A549 (cell line): ENCODE results near the gene NTNG2. TPM values are rescaled to one million over a fixed set of nuclear protein-coding genes. Genes with fewer than 3 reads are reported as not detected.

ENCODE experiments used
- ATAC-seq, 2 experiments: fragments of 200-7000 bp in 1 of 2; fragments of >200 bp in 1 of 2; cut with Nextera tagmentation in 1 of 2; cut with Tn5 transposase in 1 of 2; 3 replicates each; pipeline versions ENCODE4 v1.8.0 to v1.9.1; 2018 to 2020; ENCODE audit warnings: mild to moderate bottlenecking in 1 of 2, moderate library complexity in 1 of 2
- CTCF ChIA-PET: fragments of 300-600 bp; sonication (Branson Sonifier 250); formaldehyde crosslinking; extraction: SDS; loops from one replicate; lab custom pipeline; 2021; ENCODE audit warnings: antibody characterized with exemption, inconsistent platforms; lab: Yijun Ruan, JAX
- POLR2A ChIA-PET: fragments of 350-600 bp; formaldehyde crosslinking; extraction: SDS; loops from one replicate; lab custom pipeline; 2021; ENCODE audit warnings: antibody characterized with exemption, inconsistent platforms; lab: Yijun Ruan, JAX
- DNase-seq, 2 experiments: peaks; one replicate each; pipeline versions ENCODE4 v3.0.0 to v3.0.0-alpha.2; 2011 to 2016; ENCODE audit warnings: low read depth in 1 of 2, low spot score in 1 of 2
- FAIRE-seq: peaks from 2 replicates; lab custom pipeline; 2011; peaks lifted over from hg19 to GRCh38; lab: Jason Lieb, UNC
- H3K27ac ChIP-seq, 2 experiments: fragments of >200 bp; sonication (Bioruptor Twin); formaldehyde crosslinking; 3 replicates each; pipeline ENCODE4 v1.5.1; 2016 to 2017
- H3K4me1 ChIP-seq: fragments of >200 bp; sonication (Bioruptor Twin); formaldehyde crosslinking; 3 replicates; pipeline ENCODE4 v1.6.1; 2016
- H3K4me2 ChIP-seq: fragments of >200 bp; sonication (Bioruptor Twin); formaldehyde crosslinking; 3 replicates; pipeline ENCODE4 v1.6.1; 2016
- H3K4me3 ChIP-seq: fragments of >200 bp; sonication (Bioruptor Twin); formaldehyde crosslinking; 3 replicates; pipeline ENCODE4 v1.5.1; 2016
- H3K9me3 ChIP-seq: fragments of >200 bp; sonication (Bioruptor Twin); formaldehyde crosslinking; 3 replicates; pipeline ENCODE4 v1.6.1; 2016
- CBX2 ChIP-seq: fragments of 200-600 bp; sonication (generic); IDR thresholded peaks from 2 replicates; pipeline ENCODE4 v1.6.1; 2016; ENCODE audit warnings: low read depth, mild to moderate bottlenecking, borderline replicate concordance
- FOSL2 ChIP-seq, 2 experiments: fragments of 450-650 bp in 1 of 2; fragments of >200 bp in 1 of 2; sonication (Bioruptor Twin) in 1 of 2; formaldehyde crosslinking; IDR thresholded peaks; 2 replicates each; pipeline versions ENCODE4 v1.5.0 to v1.6.1; 2016 to 2020; ENCODE audit warnings: mild to moderate bottlenecking in 1 of 2, moderate library complexity in 1 of 2
- FOXS1 ChIP-seq: fragments of 250-450 bp; sonication (Bioruptor Pico); IDR thresholded peaks from 2 replicates; pipeline ENCODE4 v1.5.0; 2020; ENCODE audit warnings: mild to moderate bottlenecking, moderate library complexity
- HEYL ChIP-seq: fragments of 250-450 bp; sonication (Bioruptor Pico); IDR thresholded peaks from 2 replicates; pipeline ENCODE4 v1.8.0; 2021; ENCODE audit warnings: mild to moderate bottlenecking, moderate library complexity
- JUNB ChIP-seq: fragments of >200 bp; sonication (Bioruptor Twin); formaldehyde crosslinking; IDR thresholded peaks from 2 replicates; pipeline ENCODE4 v1.6.1; 2016
- KDM5A ChIP-seq: fragments of 200-600 bp; sonication (generic); IDR thresholded peaks from 2 replicates; pipeline ENCODE4 v1.6.1; 2016; ENCODE audit warnings: antibody characterized with exemption, mild to moderate bottlenecking
- MAFK ChIP-seq: fragments of 450-650 bp; IDR thresholded peaks from 2 replicates; pipeline ENCODE4 v1.6.1; 2014; ENCODE audit not compliant: partially characterized antibody
- MAZ ChIP-seq: fragments of 150-350 bp; IDR thresholded peaks from 2 replicates; pipeline ENCODE4 v1.6.1; 2014; ENCODE audit warnings: antibody characterized with exemption, low read depth, low read length, borderline replicate concordance
- NR3C1 ChIP-seq: fragments of >200 bp; sonication (Bioruptor Twin); formaldehyde crosslinking; IDR thresholded peaks from 3 replicates; pipeline ENCODE4 v1.6.1; 2017
- RAD21 ChIP-seq, 2 experiments: fragments of >200 bp in 1 of 2; sonication (Bioruptor Twin) in 1 of 2; formaldehyde crosslinking in 1 of 2; IDR thresholded peaks in 1 of 2; conservative IDR thresholded peaks in 1 of 2; 2 replicates in 1 of 2; 3 replicates in 1 of 2; pipeline ENCODE4 v1.6.1; 2012 to 2018; ENCODE audit warnings: inconsistent platforms in 1 of 2
- RARB ChIP-seq: fragments of 250-450 bp; sonication (Bioruptor Pico); IDR thresholded peaks from 2 replicates; pipeline ENCODE4 v1.8.0; 2021; ENCODE audit warnings: mild to moderate bottlenecking, moderate library complexity
- RFX5 ChIP-seq: fragments of 450-650 bp; IDR thresholded peaks from 2 replicates; pipeline ENCODE4 v1.7.1; 2014; ENCODE audit warnings: antibody characterized with exemption, mild to moderate bottlenecking, moderate library complexity
- SMC3 ChIP-seq: fragments of >200 bp; sonication (Bioruptor Twin); formaldehyde crosslinking; IDR thresholded peaks from 3 replicates; pipeline ENCODE4 v1.6.1; 2018; ENCODE audit warnings: inconsistent platforms
- TFCP2L1 ChIP-seq: fragments of 250-450 bp; sonication (Bioruptor Pico); IDR thresholded peaks from 2 replicates; pipeline ENCODE4 v1.5.0; 2021; ENCODE audit warnings: mild to moderate bottlenecking
- TP53 ChIP-seq: fragments of 250-450 bp; sonication (Bioruptor Pico); IDR thresholded peaks from 2 replicates; pipeline ENCODE4 v1.5.0; 2021; ENCODE audit warnings: mild to moderate bottlenecking, moderate library complexity
- ZNF302 ChIP-seq: fragments of 250-450 bp; sonication (Bioruptor Pico); IDR thresholded peaks from 2 replicates; pipeline ENCODE4 v1.9.0; 2021; ENCODE audit warnings: inconsistent platforms, mild to moderate bottlenecking, moderate library complexity
- ZSCAN20 ChIP-seq: fragments of 250-450 bp; sonication (Bioruptor Pico); IDR thresholded peaks from 2 replicates; pipeline ENCODE4 v1.8.0; 2022; ENCODE audit warnings: mild to moderate bottlenecking, moderate library complexity
- WGBS: methylation state at CpG from one replicate; pipeline ENCODE4 v1.1.6; 2017; ENCODE audit errors: missing lambda C conversion rate; 5-methylcytosine and 5-hydroxymethylcytosine counted together
- polyA plus RNA-seq, 4 experiments: library from polyadenylated mRNA; depleted of rRNA in 3 of 4; stranded (reverse); fragments of >200 nt; fragmentation: RNase III in 1 of 4; extraction: RNeasy Plus Mini Kit Qiagen cat#74134 plus additional on column Dnase treatment in 1 of 4; gene quantifications; 2 replicates in 3 of 4; 3 replicates in 1 of 4; pipeline ENCODE4 v1.2.3, GENCODE V29; 2011 to 2017
- TF ChIP-seq, protein P1 (sequence below): fragments of 250-450 bp; sonication (Bioruptor Pico); IDR thresholded peaks from 2 replicates; pipeline ENCODE4 v1.5.0; 2021; ENCODE audit warnings: mild to moderate bottlenecking, moderate library complexity, borderline replicate concordance
- TF ChIP-seq, protein P2 (sequence below): fragments of >200 bp; sonication (Bioruptor Twin); formaldehyde crosslinking; IDR thresholded peaks from 3 replicates; pipeline ENCODE4 v1.5.1; 2016
- TF ChIP-seq, protein P3 (sequence below): IDR thresholded peaks from 2 replicates; pipeline ENCODE4 v1.6.1; 2012

The NTNG2 gene
- polyA plus RNA-seq, 2 of the 4 experiments (the other 2 are of a cell fraction): 0.52 to 1.0 TPM

DNA sequence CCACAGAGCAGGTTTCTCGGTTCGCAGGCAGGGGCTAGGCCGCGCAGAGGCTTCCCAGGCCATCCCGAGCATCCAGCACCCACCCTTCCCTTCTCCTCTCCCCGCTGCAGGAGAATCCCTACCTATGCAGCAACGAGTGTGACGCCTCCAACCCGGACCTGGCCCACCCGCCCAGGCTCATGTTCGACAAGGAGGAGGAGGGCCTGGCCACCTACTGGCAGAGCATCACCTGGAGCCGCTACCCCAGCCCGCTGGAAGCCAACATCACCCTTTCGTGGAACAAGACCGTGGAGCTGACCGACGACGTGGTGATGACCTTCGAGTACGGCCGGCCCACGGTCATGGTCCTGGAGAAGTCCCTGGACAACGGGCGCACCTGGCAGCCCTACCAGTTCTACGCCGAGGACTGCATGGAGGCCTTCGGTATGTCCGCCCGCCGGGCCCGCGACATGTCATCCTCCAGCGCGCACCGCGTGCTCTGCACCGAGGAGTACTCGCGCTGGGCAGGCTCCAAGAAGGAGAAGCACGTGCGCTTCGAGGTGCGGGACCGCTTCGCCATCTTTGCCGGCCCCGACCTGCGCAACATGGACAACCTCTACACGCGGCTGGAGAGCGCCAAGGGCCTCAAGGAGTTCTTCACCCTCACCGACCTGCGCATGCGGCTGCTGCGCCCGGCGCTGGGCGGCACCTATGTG is 36.1 kb downstream of the NTNG2 start (continued):
- TF ChIP-seq, protein P1, sequence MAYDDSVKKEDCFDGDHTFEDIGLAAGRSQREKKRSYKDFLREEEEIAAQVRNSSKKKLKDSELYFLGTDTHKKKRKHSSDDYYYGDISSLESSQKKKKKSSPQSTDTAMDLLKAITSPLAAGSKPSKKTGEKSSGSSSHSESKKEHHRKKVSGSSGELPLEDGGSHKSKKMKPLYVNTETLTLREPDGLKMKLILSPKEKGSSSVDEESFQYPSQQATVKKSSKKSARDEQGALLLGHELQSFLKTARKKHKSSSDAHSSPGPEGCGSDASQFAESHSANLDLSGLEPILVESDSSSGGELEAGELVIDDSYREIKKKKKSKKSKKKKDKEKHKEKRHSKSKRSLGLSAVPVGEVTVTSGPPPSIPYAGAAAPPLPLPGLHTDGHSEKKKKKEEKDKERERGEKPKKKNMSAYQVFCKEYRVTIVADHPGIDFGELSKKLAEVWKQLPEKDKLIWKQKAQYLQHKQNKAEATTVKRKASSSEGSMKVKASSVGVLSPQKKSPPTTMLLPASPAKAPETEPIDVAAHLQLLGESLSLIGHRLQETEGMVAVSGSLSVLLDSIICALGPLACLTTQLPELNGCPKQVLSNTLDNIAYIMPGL (CRISPR knock-in tag): no peak
- TF ChIP-seq ZNF302 (CRISPR knock-in tag) (no peak), MAFK (no peak), RFX5 (no peak), HEYL (CRISPR knock-in tag) (no peak), RARB (CRISPR knock-in tag) (no peak), JUNB (no peak)

DNA sequence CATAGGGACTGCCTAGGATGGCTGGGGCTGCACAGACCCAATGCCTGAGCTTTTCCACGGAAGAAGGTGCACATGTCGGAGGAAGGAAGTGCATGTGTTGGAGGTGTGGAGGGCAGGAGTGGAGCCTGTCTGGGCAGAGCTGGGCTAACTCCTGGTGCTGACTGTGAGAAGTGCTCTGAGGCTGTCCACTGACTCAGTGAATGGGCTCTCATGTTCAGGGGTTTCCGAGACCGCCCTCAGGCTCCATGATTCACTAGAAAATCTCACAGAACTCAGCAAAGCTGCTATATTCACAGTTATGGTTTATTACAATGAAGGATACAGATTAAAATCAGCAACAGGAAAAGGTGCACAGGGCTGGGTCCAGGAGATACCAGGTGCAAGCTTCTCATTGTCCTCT is 37.2 kb downstream of the NTNG2 start:
- ChIA-PET CTCF (interaction anchor here (2.0 to 3.5 kb wide), 2 partner anchors 30 to 37 kb away, joined by 4 to 11 read pairs; no protein-coding TSS in a partner anchor), POLR2A (no interaction called here)
- Histone ChIP-seq H3K9me3 (0 out of 3 replicates have a peak, but pooled peaks cover 4% of the 10 kb centered on the region), H3K4me1 (no peaks in the 10 kb centered on the region), H3K4me3 (no peak overlapping the region), H3K27ac (no peak overlapping the region), H3K4me2 (no peak overlapping the region)
- TF ChIP-seq HEYL (CRISPR knock-in tag) (no peak), NR3C1 (no peak)
- ATAC-seq: no peak
- DNase-seq: no peak
- no peak for FAIRE-seq
- 91% methylated on average over 4 of the region's 4 CpGs for WGBS

DNA sequence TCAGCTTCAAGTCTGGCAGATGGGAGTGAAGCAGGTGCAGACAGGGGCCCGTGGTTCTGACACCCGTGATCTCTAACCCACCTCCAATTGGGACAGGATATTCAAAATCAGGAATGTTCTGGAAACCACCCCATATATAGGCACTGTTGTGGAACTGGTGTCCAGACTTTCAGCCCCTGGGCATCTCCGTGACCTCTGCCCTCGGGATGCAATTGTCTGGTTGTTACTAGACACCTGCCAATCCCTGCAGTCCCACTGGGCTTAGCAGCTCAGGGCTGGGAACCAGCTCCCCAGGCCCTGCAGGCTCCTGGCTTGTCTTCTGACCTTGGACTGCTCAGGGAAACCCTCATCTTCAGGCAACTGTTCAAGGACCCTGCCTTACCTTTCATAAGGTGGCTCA is 38.8 kb downstream of the NTNG2 start:
- no peak for FAIRE-seq
- H3K4me2 ChIP-seq: no peak overlapping the region
- 43% methylated on average over 4 of the region's 4 CpGs for WGBS
- DNase-seq: no peak
- peaks cover 14% of the 10 kb centered on the region; the same call in 2 of the 3 replicates for H3K9me3 ChIP-seq
- CTCF ChIA-PET: interaction anchor here (0.5 to 1.4 kb wide), 4 partner anchors 31 to 421 kb away, joined by 3 to 4 read pairs (median 4); no protein-coding TSS in a partner anchor
- H3K4me3 ChIP-seq: no peak overlapping the region
- no peak for ATAC-seq
- TF ChIP-seq ZSCAN20 (CRISPR knock-in tag) (no peak), CBX2 (no peak), RARB (CRISPR knock-in tag) (no peak)
- POLR2A ChIA-PET: interaction anchor here (1.0 kb wide), 1 partner anchor 438 kb away, joined by 3 read pairs; no protein-coding TSS in a partner anchor
- H3K4me1 ChIP-seq: no peaks in the 10 kb centered on the region
- H3K27ac ChIP-seq: no peak overlapping the region

DNA sequence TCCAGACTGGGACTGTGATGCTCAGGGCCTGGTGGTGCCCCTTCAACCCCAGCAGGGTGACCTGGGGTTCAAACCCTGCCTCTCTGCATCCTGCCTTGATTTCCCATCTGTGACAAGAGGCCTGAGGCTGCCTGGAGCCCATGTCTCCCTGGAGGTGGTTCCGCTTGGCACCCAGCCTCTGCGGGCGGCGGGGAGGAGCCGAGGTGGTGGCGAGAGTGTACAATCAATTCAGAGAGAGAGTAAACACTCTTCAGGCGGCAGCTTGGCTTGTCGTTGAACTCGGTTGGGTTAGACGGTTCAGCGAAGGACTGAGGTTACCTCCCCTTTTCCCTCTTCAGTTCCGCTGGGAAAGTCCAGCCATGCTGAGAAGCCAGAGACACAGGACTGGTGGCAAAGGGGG is 39.3 kb downstream of the NTNG2 start:
- WGBS: 90% methylated on average over 12 of the region's 12 CpGs
- TF ChIP-seq RARB (CRISPR knock-in tag): no peak
- TF ChIP-seq JUNB: no peak
- no peak for TF ChIP-seq ZNF302 (CRISPR knock-in tag)
- TF ChIP-seq SMC3: no peak
- FAIRE-seq (no peak), ATAC-seq (no peak), DNase-seq (no peak)
- no peak overlapping the region for H3K4me2 ChIP-seq
- H3K4me3 ChIP-seq: no peak overlapping the region
- ChIA-PET CTCF (interaction anchor here (0.6 to 1.4 kb wide), 4 partner anchors 31 to 438 kb away, joined by 3 to 4 read pairs (median 3); no protein-coding TSS in a partner anchor), POLR2A (interaction anchor here (1.0 kb wide), 1 partner anchor 438 kb away, joined by 3 read pairs; no protein-coding TSS in a partner anchor)
- H3K4me1 ChIP-seq: no peaks in the 10 kb centered on the region
- peaks cover 14% of the 10 kb centered on the region; the same call in 2 of the 3 replicates for H3K9me3 ChIP-seq
- H3K27ac ChIP-seq: no peak overlapping the region

DNA sequence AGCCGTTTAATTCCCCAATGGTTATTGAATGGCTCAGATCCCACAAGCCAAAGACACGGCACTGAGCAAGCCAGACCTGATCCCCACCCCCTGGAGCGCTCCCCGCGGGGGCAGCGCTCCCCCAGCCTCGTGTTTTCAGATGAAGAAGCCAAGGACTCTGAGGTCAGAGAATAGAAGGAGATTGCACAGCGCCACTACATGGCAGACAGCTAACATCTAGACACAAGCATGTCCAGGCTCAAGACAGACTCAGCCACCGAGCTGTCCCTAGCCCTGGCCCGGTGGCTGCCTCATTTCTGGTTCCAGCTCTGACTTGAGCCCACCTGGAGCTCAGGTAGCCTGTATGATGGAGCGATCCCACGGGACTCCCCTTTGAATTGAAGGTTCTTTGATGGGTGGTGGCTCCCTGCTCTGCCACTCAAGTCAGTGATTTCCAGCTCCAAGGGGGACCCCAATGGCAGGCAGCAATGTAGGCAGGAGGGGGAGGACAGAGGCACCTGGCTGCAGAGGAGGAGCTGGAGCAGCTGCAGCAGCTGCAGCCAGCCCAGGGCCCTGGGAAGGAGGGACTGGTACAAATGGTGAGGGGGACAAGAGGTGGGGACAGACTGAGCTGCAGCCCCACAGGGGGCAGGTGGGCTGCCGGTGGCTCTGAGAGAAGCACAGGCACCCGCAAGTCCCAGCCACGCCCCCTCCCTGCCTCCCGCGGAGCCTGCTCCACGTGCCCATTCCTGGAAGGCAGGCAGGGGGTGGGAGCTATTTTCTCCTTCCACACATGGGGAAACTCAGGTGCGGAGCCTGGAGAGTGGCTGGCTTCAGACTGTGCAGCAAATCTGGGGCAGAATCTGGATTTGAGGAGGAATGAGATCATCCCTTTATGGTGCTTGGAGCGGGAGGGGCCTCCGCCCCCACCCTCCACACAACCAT is 40.2 kb downstream of the NTNG2 start:
- FAIRE-seq (no peak), ATAC-seq (peak; percentile 73 to 81; a peak in 5 of 6 replicates), DNase-seq (peak in 1 of 2 experiments; percentile 20)
- 6% methylated on average over 21 of the region's 21 CpGs for WGBS
- H3K9me3 ChIP-seq: peaks cover 14% of the 10 kb centered on the region; the same call in 2 of the 3 replicates
- no peak overlapping the region for H3K27ac ChIP-seq
- no peak overlapping the region for H3K4me3 ChIP-seq
- H3K4me1 ChIP-seq: no peaks in the 10 kb centered on the region
- POLR2A ChIA-PET: no interaction called here
- no peak overlapping the region for H3K4me2 ChIP-seq
- CTCF ChIA-PET: interaction anchor here (0.6 to 3.7 kb wide), 6 partner anchors 9 to 439 kb away, joined by 3 to 15 read pairs (median 4); no protein-coding TSS in a partner anchor
- TF ChIP-seq RAD21 (conservative IDR thresholded peaks at IDR 0.05 in 1 of 2, IDR thresholded peaks at IDR 0.05 in 1 of 2) (0 out of 5 replicates have a peak, but pooled peaks of 1 of the 2 experiments have one; percentile 18), TP53 (CRISPR knock-in tag) (no peak), TFCP2L1 (CRISPR knock-in tag) (no peak), KDM5A (no peak), MAZ (no peak), FOSL2 (IDR thresholded peaks at IDR 0.05) (no peak), FOSL2 (CRISPR knock-in tag; IDR thresholded peaks at IDR 0.05) (no peak), FOXS1 (no peak)
- TF ChIP-seq, protein P2, sequence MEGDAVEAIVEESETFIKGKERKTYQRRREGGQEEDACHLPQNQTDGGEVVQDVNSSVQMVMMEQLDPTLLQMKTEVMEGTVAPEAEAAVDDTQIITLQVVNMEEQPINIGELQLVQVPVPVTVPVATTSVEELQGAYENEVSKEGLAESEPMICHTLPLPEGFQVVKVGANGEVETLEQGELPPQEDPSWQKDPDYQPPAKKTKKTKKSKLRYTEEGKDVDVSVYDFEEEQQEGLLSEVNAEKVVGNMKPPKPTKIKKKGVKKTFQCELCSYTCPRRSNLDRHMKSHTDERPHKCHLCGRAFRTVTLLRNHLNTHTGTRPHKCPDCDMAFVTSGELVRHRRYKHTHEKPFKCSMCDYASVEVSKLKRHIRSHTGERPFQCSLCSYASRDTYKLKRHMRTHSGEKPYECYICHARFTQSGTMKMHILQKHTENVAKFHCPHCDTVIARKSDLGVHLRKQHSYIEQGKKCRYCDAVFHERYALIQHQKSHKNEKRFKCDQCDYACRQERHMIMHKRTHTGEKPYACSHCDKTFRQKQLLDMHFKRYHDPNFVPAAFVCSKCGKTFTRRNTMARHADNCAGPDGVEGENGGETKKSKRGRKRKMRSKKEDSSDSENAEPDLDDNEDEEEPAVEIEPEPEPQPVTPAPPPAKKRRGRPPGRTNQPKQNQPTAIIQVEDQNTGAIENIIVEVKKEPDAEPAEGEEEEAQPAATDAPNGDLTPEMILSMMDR: peak; percentile 19; the same call in 2 of the 3 replicates
- TF ChIP-seq, protein P3, sequence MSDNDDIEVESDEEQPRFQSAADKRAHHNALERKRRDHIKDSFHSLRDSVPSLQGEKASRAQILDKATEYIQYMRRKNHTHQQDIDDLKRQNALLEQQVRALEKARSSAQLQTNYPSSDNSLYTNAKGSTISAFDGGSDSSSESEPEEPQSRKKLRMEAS: no peak
